GM21825 (cell line): ENCODE results near the gene MAGI2.
"Not testable (repeated sequence)": the region's sequence is repeated elsewhere in the genome, so short reads cannot be mapped to it uniquely, and the experiment has no call there.

Source experiments
- ATAC-seq: cut with Tn5 transposase; IDR thresholded peaks from one replicate; pipeline ENCODE4 v1.9.1; 2021; ENCODE audit warnings: mild to moderate bottlenecking, moderate library complexity; ENCODE audit not compliant: unreplicated experiment

Gene MAGI2

GRCh38 chr7:78265071-78265470 is 1188.4 kb downstream of the MAGI2 start:
- no peak for ATAC-seq

- ATAC-seq: no peak
Observed at GRCh38 chr7:78264105-78264504, 1189.4 kb downstream of the MAGI2 start.

- ATAC-seq: no peak
Observed at GRCh38 chr7:78261739-78262138, 1191.7 kb downstream of the MAGI2 start.

DNA sequence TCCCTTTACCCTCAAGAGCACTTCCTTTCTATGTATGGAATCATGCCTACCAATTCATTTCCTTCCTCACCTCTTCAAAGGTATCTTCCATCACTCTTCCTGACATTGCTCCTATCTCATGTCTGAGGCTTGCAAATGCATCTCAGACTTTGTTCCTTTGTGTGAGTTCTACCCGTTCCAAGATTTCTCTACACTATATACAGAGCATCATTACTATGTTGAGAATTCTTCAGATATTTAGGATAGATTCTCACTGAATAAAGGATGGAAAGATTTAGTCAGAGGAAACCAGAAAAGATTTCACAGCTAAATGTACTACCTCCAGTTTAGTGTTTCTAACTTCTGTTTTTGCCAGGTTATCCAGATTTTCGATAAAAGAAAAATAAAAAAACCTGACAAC is 1192.2 kb downstream of the MAGI2 start:
- ATAC-seq: no peak

GRCh38 chr7:78260826-78261225 is 1192.6 kb downstream of the MAGI2 start:
- ATAC-seq: no peak

DNA sequence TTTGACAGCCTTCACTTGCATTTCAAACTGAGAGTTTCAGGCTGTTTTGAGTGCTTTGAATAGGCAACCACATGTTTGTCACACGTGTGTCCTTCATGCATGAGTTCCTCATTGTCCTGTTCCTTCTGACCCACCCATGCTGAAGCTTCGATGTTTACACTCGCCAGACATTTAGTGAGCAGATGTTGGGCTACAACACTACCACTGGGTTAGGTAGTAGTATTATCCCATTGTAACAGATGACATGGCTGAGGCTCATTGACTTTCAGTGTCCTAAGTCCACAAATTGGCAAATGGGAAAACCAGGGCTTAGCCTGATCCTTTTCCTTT is 1198.8 kb downstream of the MAGI2 start:
- no peak for ATAC-seq

DNA sequence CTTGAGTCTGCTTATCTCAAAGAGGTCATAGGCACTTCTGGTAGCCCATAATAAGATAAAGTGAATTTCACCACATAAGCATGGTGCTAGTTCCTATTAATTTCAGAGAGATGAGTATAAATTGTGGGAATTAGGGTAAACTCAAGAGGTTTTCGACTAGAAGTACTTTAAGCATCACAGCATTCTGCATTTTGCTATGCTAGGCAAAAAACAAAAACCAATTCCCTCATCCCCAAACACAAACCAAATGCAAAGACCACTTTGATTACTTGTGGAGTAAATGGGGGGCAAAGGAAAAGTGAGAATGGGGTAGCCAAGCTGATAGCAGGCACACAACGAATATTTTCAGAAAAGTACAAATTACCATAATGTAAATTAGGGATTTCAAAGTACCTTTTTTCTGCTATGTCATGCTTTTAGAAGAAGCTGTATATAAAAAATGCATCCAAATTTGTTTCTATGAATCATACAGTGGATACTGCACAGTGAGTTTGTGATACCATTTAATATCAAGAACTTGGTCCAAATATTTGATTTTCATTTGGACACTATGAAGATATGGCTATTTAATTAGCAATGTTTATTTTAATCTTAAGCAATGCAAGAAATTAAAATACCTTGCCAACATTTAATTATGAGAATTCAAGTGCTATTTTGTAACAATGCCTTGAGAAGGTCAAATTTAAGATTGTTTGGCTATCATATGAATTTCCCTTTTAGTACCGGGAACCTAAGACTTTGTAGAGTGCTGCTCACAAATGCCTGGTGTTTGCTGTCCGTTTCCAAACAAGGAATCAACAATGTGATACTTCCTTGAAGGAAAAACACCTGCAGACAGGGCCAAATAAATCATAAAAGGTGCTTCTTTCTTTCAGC is 1199.4 kb downstream of the MAGI2 start:
- ATAC-seq: no peak

- no peak for ATAC-seq
Observed at GRCh38 chr7:78248867-78249266, 1204.6 kb downstream of the MAGI2 start.

DNA sequence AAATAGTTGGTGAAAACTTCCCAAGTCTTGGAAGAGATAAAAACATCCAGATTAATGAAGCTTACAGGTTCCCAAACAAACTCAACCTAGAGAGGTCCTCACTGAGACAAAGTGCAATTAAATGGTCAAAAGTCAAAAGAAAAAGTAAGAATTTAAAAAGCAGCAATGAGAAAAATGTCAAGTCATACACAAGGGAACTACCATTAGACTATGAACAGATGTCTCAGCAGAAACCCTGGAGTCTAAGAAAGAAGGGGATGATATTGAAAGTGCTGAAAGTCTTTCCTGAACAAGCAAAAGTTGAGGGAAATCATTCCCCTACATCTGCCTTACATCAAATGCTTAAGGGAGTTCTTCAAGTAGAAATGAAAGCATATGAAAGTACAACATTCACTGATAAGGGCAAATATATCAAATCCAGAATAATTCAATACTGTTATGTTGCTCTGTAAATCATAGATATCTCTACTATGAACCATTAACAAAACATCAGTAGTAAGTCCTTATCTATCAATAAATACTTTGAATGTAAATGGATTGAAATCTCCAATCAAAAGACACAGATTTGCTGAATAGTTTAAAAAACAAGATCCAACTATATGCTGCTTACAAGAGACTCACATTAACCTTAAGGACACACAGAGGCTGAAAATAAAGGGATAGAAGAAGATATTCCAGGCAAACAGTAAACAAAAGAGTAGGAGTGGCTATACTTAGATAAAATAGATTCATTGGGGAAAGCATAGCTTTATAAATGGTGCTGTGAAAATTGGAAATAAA is 1205.4 kb downstream of the MAGI2 start:
- ATAC-seq: no peak

DNA sequence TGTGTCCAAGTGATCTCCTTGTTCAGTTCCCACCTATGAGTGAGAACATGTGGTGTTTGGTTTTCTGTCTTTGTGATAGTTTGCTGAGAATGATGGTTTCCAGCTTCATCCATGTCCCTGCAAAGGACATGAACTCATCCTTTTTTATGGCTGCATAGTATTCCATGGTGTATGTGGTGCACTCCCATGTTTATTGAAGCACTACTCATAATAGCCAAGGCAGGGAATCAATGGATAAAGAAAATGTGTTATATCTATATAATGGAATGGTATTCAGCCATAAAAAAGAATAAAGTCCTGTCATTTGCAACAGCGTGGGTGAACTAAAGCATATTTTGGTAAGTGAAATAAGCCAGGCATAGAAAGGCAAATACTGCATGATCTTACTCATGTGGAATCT is 1213.3 kb downstream of the MAGI2 start:
- not testable (repeated sequence) for ATAC-seq

DNA sequence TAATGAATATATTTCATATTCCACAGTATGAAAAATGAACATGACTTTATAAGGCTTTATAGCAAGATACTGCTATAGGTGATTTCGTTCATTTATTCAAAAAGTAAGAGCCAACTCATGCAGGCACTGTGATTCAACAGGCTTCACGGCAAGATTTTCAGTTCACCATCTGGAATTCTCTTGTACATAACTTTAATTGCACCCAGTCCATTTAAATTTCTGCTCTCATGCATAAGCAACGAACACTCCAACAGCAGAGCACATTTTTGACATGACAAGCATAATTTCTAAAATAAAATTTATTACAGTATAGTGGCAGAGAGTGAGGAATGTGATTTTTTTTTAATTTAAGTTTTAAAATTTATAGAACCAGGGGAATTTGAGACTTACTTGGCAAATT is 1218.8 kb downstream of the MAGI2 start:
- ATAC-seq: no peak

- ATAC-seq: no peak
Observed at GRCh38 chr7:78232806-78233205, 1220.7 kb downstream of the MAGI2 start.

DNA sequence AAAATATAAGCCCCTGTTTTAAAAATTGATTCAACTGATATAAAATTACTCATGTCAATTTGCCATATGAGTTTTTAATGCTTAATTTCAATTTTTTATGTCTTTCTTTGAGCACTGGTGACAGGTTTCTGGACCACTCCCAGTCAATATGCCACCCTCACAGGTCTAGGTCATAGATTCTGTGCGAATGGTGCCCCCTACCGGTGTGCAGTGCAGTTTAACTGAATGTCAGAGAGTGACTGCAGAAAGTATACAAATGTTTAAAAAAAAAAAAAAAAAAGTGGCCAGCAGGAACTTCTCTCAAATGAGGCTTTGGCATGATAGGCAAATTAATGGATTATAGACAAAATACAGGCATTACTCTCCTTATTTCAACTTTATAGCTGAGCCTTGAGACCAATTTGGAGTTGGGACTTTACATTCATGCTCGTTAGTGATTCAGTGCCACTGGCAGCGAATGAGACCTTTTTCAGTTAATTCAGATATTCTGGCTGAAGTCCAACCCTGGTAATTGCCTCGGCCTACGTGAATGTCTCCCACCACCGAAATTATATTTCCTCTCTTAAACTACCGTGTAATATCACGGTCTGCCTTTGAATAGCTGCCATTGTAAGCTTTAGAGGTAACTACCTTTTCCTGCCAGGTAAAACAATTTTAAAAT is 1227.3 kb downstream of the MAGI2 start:
- no peak for ATAC-seq

DNA sequence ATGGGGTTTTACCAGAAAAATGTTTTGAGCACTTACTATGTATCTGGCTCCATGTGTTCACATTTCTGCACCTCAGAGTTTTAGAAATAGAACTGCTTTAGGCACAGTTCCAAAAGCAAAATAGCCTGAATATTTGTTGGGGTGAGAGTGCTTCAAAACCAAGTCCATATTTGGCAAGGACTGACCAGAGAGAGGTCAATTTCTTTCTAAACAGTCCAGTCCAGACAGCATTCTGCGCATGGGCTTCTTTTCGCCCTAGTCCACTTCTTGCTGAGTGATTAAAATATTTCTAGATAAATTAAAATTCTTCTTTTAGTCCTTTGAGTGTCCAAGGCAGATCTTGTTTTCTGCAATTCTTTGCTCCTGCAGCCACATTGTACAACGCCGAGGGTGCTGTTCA is 1227.9 kb downstream of the MAGI2 start:
- ATAC-seq: no peak

DNA sequence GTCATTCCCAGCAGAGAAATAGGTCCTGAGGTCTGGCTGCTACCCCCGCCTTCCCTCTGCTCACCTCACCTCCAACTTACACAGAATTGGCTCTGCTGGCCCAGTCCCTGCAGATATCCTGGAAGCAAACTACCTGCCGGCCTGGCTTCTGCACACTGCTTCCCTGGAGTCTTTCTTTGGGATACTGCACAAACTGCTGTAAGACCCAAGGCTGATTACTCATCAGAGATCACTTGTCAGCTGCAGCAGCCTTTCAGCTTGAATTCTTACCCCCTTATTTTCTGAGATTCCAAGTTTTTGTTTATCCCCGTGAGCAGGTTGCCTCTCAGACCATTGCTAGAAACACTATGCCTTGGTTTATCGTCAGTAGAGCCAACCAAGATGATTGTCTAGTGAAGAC is 1228.5 kb downstream of the MAGI2 start:
- no peak for ATAC-seq

DNA sequence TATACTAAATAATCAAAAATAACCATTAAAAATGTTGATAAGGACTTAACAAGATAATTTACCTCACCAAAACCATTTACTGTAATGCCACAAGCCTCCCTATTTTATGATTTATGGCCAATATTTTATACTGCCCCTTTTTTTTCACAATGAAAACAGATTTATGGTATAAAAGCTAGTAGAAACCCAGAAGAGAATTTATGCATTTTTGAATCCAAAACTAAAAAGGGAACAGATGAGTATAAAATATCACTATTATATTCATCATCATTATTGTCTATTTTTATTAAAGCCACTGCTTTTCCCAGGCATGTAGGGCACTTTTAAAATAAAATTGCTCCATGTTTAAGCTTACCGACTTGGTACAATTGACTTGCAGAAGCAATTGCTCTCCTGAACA is 1229.9 kb downstream of the MAGI2 start:
- ATAC-seq: no peak

DNA sequence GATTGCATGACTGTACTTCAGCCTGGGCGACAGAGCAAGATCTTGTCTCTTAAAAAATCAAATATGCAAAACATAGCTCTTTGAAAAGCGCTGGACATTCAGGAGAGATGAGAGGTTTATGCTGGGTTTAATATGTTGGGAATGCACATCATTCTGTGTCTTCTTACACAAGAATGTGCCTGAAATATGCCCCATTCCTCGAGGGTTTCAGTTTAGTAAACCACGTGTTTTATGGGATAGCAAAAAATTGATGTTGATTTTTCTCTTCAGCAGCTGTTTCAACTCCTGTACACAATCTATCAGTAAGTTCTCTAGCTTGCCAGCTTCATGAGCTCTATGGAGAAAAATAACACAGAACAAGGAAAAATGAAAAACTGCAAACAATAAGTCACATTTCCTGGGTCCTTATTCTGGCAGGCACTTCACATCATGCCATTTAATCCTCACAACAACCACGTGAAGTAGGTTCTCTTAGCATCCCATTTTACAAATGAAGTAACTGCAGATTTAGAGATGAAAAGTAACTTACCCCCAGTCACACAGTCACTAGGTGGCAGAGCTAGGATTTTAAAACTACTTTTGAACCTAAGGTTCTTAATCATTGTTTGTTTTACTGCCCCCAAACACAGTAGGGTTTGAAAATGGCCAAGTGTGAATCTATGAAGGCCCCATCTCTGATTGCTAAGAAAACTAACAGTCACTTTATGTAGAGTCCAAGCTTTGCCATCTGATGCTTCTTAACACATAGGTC is 1231.3 kb downstream of the MAGI2 start:
- no peak for ATAC-seq

DNA sequence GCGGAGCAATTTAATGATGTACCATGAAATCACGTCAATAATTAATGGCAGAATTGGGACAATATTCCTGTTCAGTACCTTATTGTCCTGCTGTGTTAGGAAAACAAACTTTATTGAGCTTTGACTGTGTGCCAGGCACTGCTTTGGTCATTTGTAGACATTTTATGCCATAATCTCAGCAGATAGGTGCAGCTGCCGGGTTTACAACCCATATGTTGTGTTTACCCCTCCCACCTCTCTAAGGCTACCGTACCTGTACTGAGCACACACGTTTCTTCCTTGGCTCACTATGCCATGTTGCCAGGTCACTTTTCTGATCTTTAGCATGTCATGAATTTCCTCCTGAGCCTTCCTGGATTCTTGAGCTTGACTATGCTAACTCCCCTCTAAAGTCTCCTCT is 1232.7 kb downstream of the MAGI2 start:
- ATAC-seq: no peak

- ATAC-seq: no peak
Observed at GRCh38 chr7:78218876-78219275, 1234.6 kb downstream of the MAGI2 start.

GRCh38 chr7:78218051-78218450 is 1235.4 kb downstream of the MAGI2 start:
- ATAC-seq: no peak

DNA sequence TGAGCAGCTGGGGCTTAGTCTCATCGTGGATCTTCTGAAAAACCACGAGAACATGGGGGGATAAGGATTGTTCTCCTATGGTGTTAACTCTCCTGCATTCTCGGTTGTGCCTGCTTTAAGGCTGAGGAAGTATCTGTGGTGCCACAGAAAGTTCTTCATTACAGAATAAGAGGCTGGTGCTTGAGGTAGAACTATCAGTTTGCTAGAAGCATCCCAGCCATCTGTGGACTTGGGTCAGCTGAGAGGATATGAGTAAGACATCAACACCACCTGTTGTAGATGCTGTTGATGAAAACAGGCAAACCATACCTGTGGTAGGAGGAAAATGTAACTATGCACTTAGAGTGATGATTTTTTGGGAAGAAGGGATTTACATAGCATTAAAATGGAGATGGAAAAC is 1238.3 kb downstream of the MAGI2 start:
- no peak for ATAC-seq
